OCI-M2 (cell line): Measurements from ENCODE around the gene WDR46.

Experiments
- DNase-seq: peaks from one replicate; lab custom pipeline; 2025; ENCODE audit not compliant: unreplicated experiment; lab: John Stamatoyannopoulos, UW

The WDR46 gene

DNA sequence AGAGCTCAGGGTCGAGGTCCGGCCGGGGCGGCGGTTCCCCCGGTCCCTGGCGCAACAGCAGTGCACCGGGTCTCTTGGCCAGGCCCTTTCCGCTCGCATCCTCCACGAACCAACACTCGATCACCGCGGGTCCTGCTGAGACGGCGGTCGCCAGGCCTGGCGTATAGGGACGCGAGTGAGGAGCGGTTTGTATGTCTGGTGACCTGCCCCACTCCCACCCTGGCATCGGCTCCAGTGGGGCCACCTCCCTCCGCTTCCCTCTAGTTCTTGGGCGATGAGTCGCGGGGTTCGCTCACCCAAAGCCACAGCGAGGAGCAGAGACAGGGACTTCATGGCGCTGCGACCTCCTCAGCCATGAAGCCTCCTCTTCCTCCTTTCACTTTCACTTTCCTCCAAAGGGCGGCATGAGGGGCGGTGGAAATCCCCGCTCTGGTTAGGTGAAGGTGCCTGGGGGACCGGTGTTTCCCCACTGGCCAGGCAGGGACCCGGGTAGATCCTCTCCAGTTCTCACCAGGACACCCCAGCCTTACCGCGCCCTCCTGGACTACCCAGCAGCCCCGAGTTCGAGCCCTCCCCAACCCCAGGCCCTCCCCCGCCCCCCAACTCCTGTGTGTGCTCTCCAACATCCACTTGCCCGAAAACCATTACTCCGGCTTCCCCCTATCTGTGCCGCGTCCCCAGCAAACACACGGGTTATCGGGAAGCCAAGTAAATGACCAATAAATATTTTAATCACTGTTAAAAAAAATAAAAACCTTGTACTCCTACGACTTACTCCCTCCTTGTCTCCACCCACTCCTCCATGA, 24.9 kb upstream of the WDR46 start, which contains the start of gene TAPBP:
TSS of gene TAPBP (minus strand) at position 370 of the 806 bp plus-strand sequence. CDS start at position 333, 37 bp downstream.
- DNase-seq, result no peak

DNA sequence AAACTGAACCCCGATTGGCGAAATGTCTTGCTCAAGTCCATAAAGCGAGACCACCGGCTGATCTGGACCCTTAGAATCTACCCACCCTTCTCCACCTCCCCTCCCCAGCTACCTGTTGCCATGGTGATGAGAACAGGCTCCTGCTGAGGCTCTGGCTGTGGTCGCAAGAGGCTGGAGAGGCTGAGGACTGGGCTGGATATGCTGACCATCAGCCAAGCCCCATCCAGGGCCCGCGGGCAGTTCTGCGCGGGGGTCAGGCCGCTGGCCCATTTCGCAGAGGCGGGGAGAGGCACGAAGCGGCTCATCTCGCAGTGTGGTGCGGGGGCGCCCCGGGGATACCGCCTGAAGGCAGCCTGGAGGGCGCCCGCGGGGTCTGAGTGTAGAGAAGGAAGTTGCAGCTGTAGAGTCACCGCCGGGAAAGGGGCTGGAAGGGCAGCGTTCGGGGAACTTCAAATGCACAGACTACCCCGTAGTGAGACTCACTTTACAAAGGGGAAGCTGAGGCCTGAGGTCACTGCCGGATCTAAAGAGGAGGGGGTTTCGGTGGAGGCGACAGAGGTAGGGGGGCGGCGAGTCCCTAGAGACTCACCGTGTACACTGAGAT, 24.2 kb upstream of the WDR46 start:
- DNase-seq, result no peak

DNA sequence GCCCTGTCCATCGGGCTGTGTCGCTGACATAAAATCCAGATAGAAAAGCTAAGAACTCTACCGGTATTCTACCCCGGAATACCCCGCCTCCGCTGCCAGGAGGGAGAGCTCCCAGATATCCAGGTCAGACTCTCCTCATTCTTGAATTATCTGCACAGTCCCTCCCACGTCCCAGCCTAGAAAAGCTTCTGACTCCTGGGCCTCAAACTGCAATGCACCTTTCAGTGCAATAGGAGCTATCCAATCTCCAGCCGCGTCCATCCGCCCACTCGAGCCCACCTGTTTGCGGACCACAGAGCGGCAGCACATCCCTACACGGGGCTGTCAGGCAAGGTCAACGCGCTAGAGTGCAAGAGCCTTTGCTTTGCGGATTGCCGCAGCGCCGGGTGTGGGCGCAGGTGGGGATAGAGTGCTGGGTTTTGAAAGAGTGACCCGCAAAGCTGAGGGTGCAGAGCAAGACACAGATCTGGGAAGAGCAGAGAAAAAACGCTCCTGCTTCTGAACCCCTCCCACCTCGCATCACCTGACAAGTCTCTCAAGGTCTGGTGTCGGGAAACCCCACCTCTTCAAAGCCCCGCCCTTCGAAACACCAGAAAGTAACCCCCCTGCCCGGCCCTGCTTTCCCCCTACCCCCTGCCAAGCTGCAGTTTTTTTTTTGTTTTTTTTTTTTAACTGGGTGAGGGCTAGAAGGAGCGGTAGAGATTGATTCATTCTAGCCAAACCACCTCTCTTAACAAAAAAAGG, 23.5 kb upstream of the WDR46 start:
- DNase-seq, result no peak

DNA sequence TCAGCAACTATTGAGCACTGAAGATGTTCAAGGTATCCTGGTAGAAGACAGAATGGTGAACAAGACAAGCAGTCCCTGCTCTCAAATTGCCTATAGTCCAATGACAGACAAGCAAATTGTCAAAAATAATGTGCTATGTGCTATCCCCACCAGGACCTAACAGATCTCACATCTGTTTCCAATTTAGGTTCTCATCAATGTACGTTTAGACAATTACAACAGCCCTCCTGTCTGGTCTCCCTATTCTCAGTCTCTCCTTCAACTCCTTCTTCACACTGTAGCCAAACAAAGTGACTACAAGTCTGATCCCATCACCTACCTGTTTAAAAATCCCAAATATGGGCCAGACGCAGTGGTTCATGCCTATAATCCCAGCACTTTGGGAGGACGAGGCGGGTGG, 17.3 kb upstream of the WDR46 start:
- DNase-seq, result no peak

DNA sequence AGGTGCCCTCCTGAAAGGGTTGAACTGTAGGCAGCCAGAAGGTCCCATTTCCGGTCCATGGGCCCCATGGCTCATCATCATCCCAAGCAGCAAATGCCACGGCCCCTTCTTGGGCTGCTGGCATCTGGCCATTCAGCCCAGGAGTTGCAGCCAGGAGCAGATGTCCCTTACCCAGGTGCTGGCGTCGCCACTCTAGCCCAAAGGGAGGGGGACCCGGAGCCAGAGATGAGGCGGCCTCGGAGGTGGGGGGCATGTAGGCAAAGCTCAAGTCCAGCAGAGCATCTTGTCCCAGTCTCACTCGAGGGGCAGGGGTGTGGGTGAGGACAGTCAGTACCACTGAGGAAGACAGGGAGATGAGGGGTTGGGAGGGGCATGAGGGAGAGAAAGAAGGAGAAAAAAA, 16.0 kb upstream of the WDR46 start:
- no peak for DNase-seq

DNA sequence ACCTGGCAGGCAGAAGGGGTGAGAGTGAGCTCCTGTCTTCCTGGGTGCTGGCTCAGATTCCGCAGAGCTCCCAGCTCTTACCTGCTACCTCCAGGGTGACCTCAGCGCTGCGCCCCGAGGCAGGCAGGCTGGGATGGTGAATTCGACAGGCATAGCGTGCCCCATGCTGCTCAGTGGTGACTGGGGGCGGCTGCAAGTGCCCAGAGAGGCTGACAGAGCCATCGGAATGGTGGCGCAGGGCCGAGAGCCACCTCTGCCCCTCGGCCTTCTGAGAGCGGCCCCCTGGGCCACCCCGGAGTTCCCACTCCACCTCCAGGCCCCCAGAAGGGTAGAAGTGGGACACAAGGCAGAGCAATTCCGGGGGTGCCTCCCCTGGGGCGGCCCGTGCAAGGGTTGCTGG, 15.2 kb upstream of the WDR46 start:
- no peak for DNase-seq

DNA sequence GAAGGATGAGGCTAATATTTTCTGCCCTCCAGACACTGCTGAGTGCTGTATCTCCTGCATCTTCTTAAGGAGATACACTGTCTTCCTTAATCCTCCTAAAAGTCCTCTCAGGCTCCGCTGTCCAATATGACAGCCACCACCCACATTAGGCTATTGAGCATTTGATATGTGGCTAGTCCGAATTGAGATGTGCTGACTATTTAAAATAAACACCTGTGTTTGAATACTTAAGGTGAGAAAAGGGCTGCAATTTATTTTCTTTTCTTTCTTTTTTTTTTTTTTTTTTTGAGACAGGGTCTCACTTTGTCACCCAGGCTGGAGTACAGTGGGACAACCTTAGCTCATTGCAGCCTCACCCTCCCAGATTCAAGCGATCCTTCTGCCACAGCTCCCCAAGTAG, 12.8 kb upstream of the WDR46 start:
- no peak for DNase-seq

DNA sequence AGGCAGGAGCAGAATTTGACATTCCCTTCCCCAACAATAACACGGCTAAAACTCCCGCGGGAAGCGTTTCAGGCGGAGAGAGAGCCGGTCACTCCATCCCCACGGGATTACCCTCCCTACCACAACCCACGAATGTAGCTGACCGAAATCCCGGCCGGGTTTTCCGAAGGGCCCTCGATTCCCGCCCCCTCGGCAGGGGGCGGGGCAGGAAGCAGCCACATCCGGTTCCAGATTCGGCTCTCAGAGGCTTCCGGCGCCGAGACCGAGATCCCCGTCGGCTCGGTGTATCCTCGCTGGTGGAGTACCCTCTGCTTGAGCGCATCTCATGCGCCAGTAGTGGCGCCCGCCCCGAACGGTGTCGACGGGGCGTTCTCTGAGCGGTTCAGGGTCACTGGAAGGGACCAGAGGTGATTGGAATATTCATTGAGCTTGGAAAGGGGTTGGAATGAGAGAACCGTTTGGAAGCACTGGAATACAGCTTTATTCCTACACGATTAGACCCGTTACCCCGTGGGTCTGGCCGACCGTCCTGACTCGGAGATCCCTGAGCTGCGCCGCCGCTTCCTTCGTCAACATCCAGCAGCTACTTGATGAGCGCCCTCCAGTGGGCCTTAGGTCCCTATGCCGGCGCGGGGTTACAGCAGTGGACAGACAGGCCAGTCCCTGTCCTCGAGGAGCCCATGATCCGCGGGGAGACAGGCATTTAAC, 10.4 kb upstream of the WDR46 start:
- DNase-seq, result peak; percentile 88

DNA sequence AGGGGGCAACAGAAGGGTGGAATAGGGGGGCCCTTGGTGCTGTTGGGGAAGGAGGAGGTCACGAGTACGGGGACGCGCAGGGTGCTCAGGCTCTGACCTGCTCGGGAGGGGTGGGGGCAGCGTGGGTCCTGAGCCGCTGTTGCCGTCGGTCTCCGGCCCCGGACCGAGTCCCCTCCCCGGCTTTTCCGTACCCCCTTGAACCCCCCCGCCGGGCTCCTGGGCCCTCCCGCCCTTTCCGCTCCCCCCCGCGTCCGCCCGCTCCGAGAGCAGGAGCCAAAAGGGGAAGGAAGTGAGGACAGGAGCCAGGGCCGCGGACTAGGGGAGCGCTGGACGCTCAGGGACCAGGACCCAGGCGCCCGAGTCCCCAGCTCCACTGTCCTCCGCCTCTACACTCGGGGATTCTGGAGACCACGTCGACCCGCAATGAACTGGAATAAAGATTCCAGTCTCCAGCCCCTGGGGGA, 9.8 kb upstream of the WDR46 start, which contains the start of gene RGL2:
TSS of gene RGL2 (minus strand) at position 170 of the 464 bp plus-strand sequence. CDS start 332 bp downstream, outside the sequence.
- DNase-seq, result no peak

DNA sequence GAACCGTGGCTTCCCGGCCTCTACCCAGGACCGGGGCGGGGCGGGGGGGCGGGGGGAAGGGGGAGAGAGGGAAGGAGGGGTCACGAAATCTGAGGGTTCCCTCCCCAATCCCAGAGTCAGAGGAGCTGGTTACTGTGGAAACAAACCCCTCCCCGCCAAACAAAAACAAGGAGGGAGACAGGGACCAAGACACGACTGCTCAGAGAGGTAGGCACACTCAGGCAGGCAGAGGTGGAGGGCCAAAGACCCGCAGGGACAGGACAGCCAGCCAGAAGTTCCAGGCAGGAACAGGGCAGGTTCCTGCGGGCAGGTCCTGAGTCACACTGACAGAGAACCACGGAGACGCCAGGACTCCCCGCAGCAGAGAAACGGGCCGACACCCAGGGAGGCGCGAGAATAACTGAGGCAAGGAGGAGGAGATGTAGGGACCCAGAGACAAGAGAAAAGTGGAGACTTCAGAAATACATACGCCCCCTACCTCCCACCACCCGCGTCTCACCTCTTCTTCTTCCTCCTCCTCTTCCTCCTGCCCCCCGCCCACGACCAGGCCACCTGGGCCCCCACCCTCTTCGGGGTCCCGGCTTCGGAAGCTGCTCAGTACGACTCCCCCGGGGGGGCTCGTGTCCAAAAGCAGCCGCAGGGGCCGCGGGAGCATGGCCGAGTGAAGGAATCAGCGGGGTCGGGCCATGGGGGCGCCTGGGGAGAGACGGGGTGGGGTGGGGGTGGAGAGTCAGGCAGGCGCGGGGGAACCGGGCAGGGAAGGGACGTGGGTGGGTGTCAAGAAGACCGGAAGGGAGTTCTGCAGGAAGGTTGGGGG, 9.1 kb upstream of the WDR46 start:
- no peak for DNase-seq

DNA sequence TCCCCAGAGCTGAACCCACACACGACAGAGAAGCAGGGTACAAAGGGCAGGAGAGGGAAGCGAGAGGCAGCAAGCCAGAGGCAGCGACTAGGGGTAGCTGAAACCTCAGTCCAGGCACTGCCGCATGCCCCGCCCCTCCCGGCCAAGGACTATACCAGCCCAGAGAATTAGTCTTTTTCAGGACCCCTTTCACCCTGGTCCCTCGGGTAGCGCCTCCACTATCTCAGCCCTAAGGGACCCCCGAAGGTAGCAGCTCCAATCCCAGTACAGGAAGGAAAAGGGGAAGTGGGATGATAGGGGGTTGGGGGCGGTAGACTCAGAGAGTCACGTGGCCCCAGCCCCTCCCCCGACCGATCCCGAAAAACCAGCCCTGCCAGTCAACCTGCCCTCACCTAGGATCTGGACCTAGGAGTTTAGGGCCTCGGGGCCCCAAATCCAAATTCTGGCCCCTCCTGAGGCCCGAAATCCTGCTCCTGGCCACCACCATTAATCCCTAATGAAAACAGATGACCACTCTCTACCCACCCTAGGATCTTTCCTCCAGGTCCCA, 8.4 kb upstream of the WDR46 start:
- DNase-seq, result no peak

DNA sequence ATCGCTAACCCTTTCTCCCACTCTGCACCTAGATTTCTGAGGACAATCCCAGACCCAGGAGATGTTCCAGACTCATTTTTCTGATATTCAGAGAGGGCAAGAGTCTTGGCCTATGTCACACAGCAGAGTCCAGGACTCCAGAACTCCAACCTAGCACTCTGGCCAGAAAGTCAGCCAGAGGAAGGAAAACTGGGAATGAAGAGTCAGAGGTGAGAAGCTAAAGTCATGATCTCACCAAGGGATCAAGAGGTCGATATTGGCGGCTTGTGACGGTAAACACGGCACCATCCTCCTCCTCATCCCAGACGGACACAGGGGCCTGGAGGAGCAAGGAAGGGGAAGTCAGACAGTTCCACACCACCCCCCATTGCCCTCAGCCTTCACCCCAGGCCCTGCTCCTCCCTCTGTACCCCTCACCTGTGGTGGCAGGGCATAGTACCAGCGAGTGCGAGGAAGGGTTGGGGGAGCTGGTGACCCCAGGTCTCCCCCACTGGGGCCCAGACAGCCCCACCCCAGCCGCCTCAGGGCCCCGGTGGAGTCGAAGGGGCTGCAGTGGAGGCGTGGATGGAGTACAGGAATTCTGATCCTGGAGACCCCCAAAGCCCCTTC, 7.9 kb upstream of the WDR46 start:
- no peak for DNase-seq

DNA sequence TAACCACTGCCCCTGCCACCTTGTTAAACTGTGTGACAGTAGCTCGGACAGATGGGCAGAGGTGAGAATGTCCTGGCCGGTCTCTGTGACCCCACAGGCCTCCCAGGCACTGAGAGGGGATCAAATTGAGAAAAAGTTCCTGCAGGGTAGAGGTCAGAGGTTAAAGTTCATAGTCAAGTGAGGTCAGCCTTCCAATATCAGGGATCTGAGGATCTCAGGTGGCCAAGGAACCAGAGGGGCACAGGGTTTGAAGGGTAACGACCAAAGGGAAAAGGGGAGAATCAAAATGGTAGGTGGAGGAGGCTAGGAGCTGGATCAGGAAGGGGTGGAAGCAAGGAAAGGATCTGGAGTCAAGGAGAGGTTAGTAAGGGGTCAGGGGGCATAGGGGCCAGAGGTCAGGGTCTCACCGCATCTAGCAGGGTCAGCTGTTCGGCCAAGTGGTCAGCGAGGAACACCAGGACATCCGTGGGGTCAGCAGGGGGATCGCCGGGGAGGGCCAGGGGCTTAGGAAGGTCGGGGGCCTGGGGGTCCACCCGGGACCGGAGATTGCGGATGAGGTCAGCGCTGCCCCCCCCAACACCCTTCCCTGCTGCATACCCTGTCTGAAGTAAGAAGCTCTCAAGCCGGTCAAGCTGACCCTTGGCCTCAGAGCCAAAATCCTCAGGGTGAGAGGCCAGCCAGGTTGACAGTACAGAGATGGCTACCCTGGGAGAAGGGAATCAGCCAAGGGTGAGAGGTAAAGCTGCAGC, 6.8 kb upstream of the WDR46 start:
- no peak for DNase-seq

DNA sequence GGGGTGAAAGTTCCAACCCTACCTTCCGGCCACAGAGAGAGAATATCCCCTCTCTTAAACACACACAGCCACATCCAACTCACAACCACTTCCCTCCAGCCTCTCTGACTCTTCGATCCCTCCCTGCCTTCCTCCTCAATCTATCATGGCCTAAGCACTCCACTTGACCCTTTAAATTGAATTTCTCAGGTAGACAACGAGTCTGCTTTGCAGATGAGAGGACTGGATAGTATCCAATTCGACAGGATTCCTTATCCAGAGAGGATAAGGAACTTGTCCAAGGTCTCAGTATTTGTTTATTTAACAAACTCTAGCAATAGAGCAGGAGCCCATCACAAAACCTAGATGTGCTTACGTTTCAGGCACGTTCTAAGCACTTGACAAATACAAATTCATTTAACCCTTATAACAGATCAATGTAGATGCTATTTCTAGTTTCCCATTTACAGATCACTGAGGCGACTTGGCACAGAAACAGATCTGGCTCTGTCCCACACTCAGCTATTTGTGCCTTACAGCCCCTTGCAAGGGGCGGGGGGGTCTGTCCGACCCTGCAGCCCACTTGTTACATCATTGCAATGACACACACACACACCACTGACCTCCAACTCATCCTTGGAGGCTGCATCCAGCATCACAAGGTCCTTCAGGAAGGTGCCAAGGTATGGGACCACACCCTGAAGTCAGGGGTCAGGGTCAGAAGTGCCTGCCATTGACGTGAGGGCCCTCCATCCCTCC, 5.2 kb upstream of the WDR46 start:
- DNase-seq, result no peak

DNA sequence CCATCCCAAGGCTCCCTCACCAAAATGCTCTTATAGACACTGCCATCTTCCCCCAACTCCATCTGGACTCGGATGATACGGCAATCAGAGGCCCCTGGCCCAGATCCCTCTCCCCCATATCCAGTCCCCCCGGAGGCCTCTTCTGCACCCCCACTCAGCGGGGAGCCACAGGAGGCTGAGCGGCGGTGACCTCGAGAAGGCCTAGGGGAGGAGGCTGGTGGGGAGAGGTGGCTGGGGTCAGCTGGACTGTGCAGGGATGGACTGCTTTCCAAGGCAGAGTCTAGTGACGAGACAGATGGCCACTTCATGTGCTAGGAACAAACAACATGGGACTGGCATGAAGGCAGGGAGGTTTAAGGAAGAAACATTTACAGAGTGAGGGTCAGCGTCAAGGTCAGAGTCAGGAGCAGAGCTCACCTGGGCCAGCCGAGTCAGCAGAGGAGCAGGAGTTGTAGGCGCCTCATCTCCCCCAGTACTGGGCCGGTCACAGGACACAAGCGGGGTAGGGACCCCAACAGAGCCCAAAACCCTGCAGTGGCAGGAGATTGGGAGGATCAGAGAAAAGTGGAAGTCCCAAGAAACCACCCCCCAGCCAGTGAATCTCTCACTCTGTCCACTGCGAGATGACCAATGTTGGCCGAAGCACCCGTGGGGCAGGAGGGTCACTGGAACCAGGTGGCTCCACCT, 4.1 kb upstream of the WDR46 start:
- no peak for DNase-seq

DNA sequence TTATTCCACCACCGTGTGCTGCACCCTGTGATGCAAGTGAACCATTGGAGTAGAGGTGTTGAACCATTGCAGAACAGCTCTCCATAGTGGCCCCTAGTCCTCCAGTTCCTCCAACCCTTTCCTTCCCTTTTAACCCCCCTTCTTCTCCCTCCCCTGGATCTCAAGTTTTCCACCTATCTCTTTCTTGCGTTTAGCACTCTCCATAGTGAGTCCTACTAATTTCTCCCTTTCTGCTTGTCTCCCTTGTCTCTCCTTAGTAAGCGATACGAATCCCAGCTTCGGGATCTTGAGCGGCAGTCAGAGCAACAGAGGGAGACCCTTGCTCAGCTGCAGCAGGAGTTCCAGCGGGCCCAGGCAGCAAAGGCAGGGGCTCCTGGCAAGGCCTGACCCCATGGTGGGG, 1.4 kb upstream of the WDR46 start:
- DNase-seq, result no peak

DNA sequence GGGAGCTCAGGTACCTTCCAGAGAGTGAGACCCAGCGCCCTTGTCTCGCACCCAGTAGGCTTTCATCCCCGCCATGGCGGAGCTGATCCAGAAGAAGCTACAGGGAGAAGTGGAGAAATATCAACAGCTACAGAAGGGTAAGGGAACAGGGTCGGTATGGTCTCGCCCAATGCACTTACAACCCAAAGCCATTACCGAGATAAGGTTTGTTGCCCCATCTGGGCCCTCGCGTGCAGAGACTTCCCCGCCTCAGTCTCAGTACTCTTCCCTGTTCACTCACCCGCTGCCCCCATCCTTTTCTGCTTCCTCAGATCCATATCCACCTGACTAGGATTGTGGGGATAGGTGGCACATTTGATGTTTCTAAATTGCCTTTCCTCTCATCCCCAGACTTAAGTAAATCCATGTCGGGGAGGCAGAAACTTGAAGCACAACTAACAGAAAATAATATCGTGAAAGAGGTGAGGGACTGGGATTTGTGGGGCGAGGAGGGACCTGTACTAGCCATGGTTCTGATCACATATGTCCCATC, 811 bp upstream of the WDR46 start:
- DNase-seq, result no peak
